CD14-positive monocyte (primary cell): Measurements from ENCODE around the gene CASP12. TPM values are rescaled to one million over a fixed set of nuclear protein-coding genes. Genes with fewer than 3 reads are reported as not detected.

Experiments used
- DNase-seq, 3 donors: peaks; one replicate each; pipeline ENCODE4 v3.0.0-alpha.2; 2011 to 2022
- H2AFZ ChIP-seq: 2 replicates; pipeline ENCODE4 v1.6.0; 2012; ENCODE audit warnings: mild to moderate bottlenecking, low read depth, low read length, inconsistent platforms; ENCODE audit not compliant: insufficient read depth, poor library complexity, severe bottlenecking
- H3K27ac ChIP-seq, 2 donors: 1 replicate in 1 of 2; 2 replicates in 1 of 2; pipeline ENCODE4 v1.5.1; 2012 to 2013; ENCODE audit warnings: low read length in 2 of 2, control low read depth in 1 of 2, inconsistent platforms in 1 of 2, low read depth in 1 of 2, mild to moderate bottlenecking in 1 of 2
- H3K27me3 ChIP-seq, 2 donors: one replicate each; pipeline versions ENCODE4 v1.6.0 to v1.6.1; 2011 to 2013; ENCODE audit warnings: low read length in 2 of 2; ENCODE audit not compliant: control insufficient read depth in 2 of 2, insufficient read depth in 2 of 2
- H3K36me3 ChIP-seq, 2 donors: replicated peaks in 1 of 2; 1 replicate in 1 of 2; 2 replicates in 1 of 2; pipeline versions ENCODE4 v1.5.1 to v1.6.1; 2012 to 2013; ENCODE audit warnings: low read length in 2 of 2, control low read depth in 1 of 2, inconsistent platforms in 1 of 2, mild to moderate bottlenecking in 1 of 2; ENCODE audit not compliant: insufficient read depth in 2 of 2, control insufficient read depth in 1 of 2
- H3K4me1 ChIP-seq, 2 donors: 1 replicate in 1 of 2; 2 replicates in 1 of 2; pipeline versions ENCODE4 v1.5.1 to v1.6.1; 2012 to 2013; ENCODE audit warnings: low read length in 2 of 2, control low read depth in 1 of 2, inconsistent platforms in 1 of 2, mild to moderate bottlenecking in 1 of 2, moderate library complexity in 1 of 2; ENCODE audit not compliant: insufficient read depth in 2 of 2, control insufficient read depth in 1 of 2
- H3K4me2 ChIP-seq: replicated peaks from 2 replicates; pipeline ENCODE3; 2012; ENCODE audit warnings: low read length, moderate library complexity, mild to moderate bottlenecking; ENCODE audit not compliant: poor library complexity, severe bottlenecking; ENCODE audit errors: extremely low read depth
- H3K4me3 ChIP-seq, 3 experiments: fragments of 200-600 bp in 1 of 3; sonication (generic) in 1 of 3; replicated peaks in 1 of 3; 1 replicate in 2 of 3; 2 replicates in 1 of 3; pipeline ENCODE4 v1.5.1; 2011 to 2013; ENCODE audit warnings: low read length in 3 of 3, mild to moderate bottlenecking in 3 of 3, control low read depth in 2 of 3, low read depth in 2 of 3, inconsistent platforms in 1 of 3, moderate library complexity in 1 of 3
- H3K79me2 ChIP-seq: 2 replicates; pipeline ENCODE4 v1.6.0; 2012; ENCODE audit warnings: mild to moderate bottlenecking, control low read depth, inconsistent platforms, low read length, moderate library complexity; ENCODE audit not compliant: insufficient read depth
- H3K9ac ChIP-seq: 2 replicates; pipeline ENCODE4 v1.6.0; 2017; ENCODE audit warnings: low read length, mild to moderate bottlenecking; ENCODE audit not compliant: insufficient read depth, poor library complexity, severe bottlenecking
- H3K9me3 ChIP-seq, 2 donors: replicated peaks in 1 of 2; 1 replicate in 1 of 2; 2 replicates in 1 of 2; pipeline versions ENCODE4 v1.5.1 to v1.6.1; 2012 to 2013; ENCODE audit warnings: low read length in 2 of 2, control low read depth in 1 of 2; ENCODE audit not compliant: control insufficient read depth in 1 of 2, insufficient read depth in 1 of 2
- H4K20me1 ChIP-seq: 2 replicates; pipeline ENCODE4 v1.6.0; 2012; ENCODE audit warnings: mild to moderate bottlenecking, low read length, control low read depth, moderate library complexity; ENCODE audit not compliant: insufficient read depth
- H3K27ac Mint-ChIP-seq, 7 donors: one replicate each; pipeline ENCODE4 v1.8.0; 2020; ENCODE audit warnings: mild to moderate bottlenecking in 7 of 7, mixed read lengths in 7 of 7, moderate library complexity in 6 of 7, inconsistent platforms in 2 of 7
- H3K27me3 Mint-ChIP-seq, 3 donors: one replicate each; pipeline ENCODE4 v1.8.0; 2021 to 2022; ENCODE audit warnings: low read depth in 3 of 3, mild to moderate bottlenecking in 3 of 3, mixed read lengths in 3 of 3, moderate library complexity in 3 of 3, inconsistent platforms in 1 of 3
- H3K36me3 Mint-ChIP-seq, 2 donors: one replicate each; pipeline ENCODE4 v1.8.0; 2020; ENCODE audit warnings: mixed read lengths in 2 of 2, inconsistent platforms in 1 of 2, mild to moderate bottlenecking in 1 of 2
- H3K4me1 Mint-ChIP-seq: one replicate; pipeline ENCODE4 v1.8.0; 2020; ENCODE audit warnings: mild to moderate bottlenecking, mixed read lengths
- H3K4me3 Mint-ChIP-seq, 2 donors: one replicate each; pipeline ENCODE4 v1.8.0; 2020; ENCODE audit warnings: mild to moderate bottlenecking in 2 of 2, mixed read lengths in 2 of 2, moderate library complexity in 1 of 2
- H3K9me3 Mint-ChIP-seq, 7 donors: one replicate each; pipeline ENCODE4 v1.8.0; 2020 to 2022; ENCODE audit warnings: mixed read lengths in 7 of 7, mild to moderate bottlenecking in 6 of 7, moderate library complexity in 6 of 7, inconsistent platforms in 2 of 7
- WGBS: methylation state at CpG from one replicate; pipeline ENCODE4 v1.1.5; 2013; ENCODE audit warnings: missing lambda C conversion rate; ENCODE audit not compliant: insufficient coverage; 5-methylcytosine and 5-hydroxymethylcytosine counted together
- intact Hi-C, 2 donors: fragments of 100-400 bp; cut with micrococcal nuclease; formaldehyde crosslinking; loops; one replicate each; pipeline versions ENCODE4 v1.15.0 to v1.15.1; 2023
- polyA plus RNA-seq, 3 donors: library from polyadenylated mRNA; depleted of rRNA in 1 of 3; unstranded in 2 of 3; stranded (reverse) in 1 of 3; fragments of 300-500 nt in 2 of 3; fragments of >200 nt in 1 of 3; fragmentation: Illumina TruSeq in 2 of 3; gene quantifications; 1 replicate in 2 of 3; 2 replicates in 1 of 3; pipeline ENCODE4 v1.2.3, GENCODE V29; 2012 to 2021
- small RNA-seq: library from RNA; depleted of rRNA; stranded (forward); fragments of <200 nt; gene quantifications from one replicate; pipeline ENCODE3, GENCODE V24; 2012; ENCODE audit warnings: low read depth; ENCODE audit not compliant: insufficient read length
- TF ChIP-seq, protein P1 (sequence below): fragments of 200-600 bp; IDR thresholded peaks from one replicate; pipeline ENCODE4 v1.8.0; 2022; ENCODE audit warnings: antibody characterized with exemption, mild to moderate bottlenecking

CASP12 gene
- polyA plus RNA-seq, 3 donors, result not detected

DNA sequence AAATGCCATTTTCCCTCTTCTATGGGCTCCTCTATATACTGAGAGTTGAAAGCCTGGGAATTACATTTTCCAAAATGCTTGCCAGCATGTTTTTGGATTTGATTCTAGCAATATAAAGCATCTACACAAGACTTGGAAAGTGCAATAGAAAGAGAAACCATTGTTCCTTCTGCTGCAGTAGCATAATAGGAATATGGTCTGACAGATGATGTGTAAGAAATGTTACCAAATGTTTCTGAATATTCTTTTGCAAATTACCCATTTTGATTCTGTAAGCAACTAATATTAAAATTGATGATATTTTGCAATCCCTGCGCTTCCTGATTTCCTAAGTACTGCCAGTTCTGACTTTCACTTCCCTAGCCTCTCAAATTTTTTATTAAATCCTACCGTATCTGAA lies 61.6 kb downstream of the CASP12 start:
- peaks cover 0 to 4% of the 10 kb centered on the region in 2 donors for H3K36me3 ChIP-seq
- H3K4me2 ChIP-seq, result peak overlapping the region; percentile 59
- H3K9me3 ChIP-seq, result peaks cover 13 to 15% of the 10 kb centered on the region in 2 donors
- peaks cover 12 to 27% of the 10 kb centered on the region in 2 donors for H3K4me1 ChIP-seq
- H4K20me1 ChIP-seq, result no peaks in the 10 kb centered on the region
- peak overlapping the region in 1 of 3 experiments; percentile 50 for H3K4me3 ChIP-seq
- intact Hi-C loops, result no loop called here
- H3K9me3 Mint-ChIP-seq, result peaks cover 10 to 23% (median 14%) of the 10 kb centered on the region in 7 donors
- TF ChIP-seq, protein P1, sequence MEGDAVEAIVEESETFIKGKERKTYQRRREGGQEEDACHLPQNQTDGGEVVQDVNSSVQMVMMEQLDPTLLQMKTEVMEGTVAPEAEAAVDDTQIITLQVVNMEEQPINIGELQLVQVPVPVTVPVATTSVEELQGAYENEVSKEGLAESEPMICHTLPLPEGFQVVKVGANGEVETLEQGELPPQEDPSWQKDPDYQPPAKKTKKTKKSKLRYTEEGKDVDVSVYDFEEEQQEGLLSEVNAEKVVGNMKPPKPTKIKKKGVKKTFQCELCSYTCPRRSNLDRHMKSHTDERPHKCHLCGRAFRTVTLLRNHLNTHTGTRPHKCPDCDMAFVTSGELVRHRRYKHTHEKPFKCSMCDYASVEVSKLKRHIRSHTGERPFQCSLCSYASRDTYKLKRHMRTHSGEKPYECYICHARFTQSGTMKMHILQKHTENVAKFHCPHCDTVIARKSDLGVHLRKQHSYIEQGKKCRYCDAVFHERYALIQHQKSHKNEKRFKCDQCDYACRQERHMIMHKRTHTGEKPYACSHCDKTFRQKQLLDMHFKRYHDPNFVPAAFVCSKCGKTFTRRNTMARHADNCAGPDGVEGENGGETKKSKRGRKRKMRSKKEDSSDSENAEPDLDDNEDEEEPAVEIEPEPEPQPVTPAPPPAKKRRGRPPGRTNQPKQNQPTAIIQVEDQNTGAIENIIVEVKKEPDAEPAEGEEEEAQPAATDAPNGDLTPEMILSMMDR, result no peak
- no peak overlapping the region for H2AFZ ChIP-seq
- no peaks in the 10 kb centered on the region for H3K27me3 ChIP-seq
- peak; percentile 67 to 89 (median 79) for DNase-seq
- H3K9ac ChIP-seq, result no peak overlapping the region
- no peak overlapping the region for H3K4me3 Mint-ChIP-seq
- peak overlapping the region in 1 of 2 donors; percentile 30 for H3K27ac ChIP-seq
- no peaks in the 10 kb centered on the region for H3K27me3 Mint-ChIP-seq
- peaks cover 21% of the 10 kb centered on the region for H3K4me1 Mint-ChIP-seq
- H3K36me3 Mint-ChIP-seq, result peaks cover 5 to 8% of the 10 kb centered on the region in 2 donors
- WGBS, result no CpG with 5 or more reads among the region's 2 CpGs
- H3K79me2 ChIP-seq, result no peaks in the 10 kb centered on the region
- H3K27ac Mint-ChIP-seq, result peak overlapping the region in 4 of 7 donors; percentile 23 to 69 (median 49)

Small RNAs within 50 kb of the gene (small RNA-seq; reads per million reads assigned to genes)
- not detected for gene AP002004.1

Other genes starting within 250 kb of the CASP12 start
- gene CASP4, start 70.1 kb upstream of the CASP12 start, polyA plus RNA-seq, result 100 to 1,000 TPM; 148 to 213 (median 163) TPM
- 1 to 10 TPM; 2.3 to 6.4 (median 4.4) TPM for gene CASP5, start 124.7 kb upstream of the CASP12 start, polyA plus RNA-seq
- gene CASP1, start 136.7 kb upstream of the CASP12 start, polyA plus RNA-seq, result 100 to 1,000 TPM; 210 to 460 (median 433) TPM
- gene CARD16, start 146.9 kb upstream of the CASP12 start, polyA plus RNA-seq, result 100 to 1,000 TPM; 294 to 731 (median 671) TPM
- not detected for gene CARD18, start 241.3 kb upstream of the CASP12 start, polyA plus RNA-seq